Measurements from ENCODE around the gene VAV3. TPM values are rescaled to one million over a fixed set of nuclear protein-coding genes. Genes with fewer than 3 reads are reported as not detected.

VAV3 gene
- polyA plus RNA-seq, 1 donor (not counting 4 experiments of a cell fraction or from before 2014, with no cell fraction given), result 19.6 TPM

- H3K36me3 ChIP-seq (ENCODE audit: control insufficient read depth in 2 of 2, extremely low read depth in 1 of 2, insufficient read depth in 2 of 2, low read length in 2 of 2), result no peaks in the 10 kb centered on the region
- no peak for TF ChIP-seq EZH2 (IDR thresholded peaks at IDR 0.05; ENCODE audit: low read length)
- no peak for TF ChIP-seq CTCF (optimal IDR thresholded peaks at IDR 0.05 in 1 of 3, IDR thresholded peaks at IDR 0.05 in 1 of 3, conservative IDR thresholded peaks at IDR 0.05 in 1 of 3; ENCODE audit: extremely low read depth in 1 of 3, insufficient read depth in 2 of 3, low read length in 3 of 3)
- H3K27me3 ChIP-seq (ENCODE audit: control insufficient read depth, extremely low read depth, insufficient read depth, low read length), result no peaks in the 10 kb centered on the region
- no peaks in the 10 kb centered on the region for H3K9me1 ChIP-seq (ENCODE audit: control insufficient read depth, extremely low read depth, insufficient read depth, low read length)
- no peaks in the 10 kb centered on the region for H4K20me1 ChIP-seq (ENCODE audit: control insufficient read depth, extremely low read depth, insufficient read depth, low read length)
- no peak overlapping the region for H3K9ac ChIP-seq (ENCODE audit: control insufficient read depth, extremely low read depth, insufficient read depth, low read length)
- H2AFZ ChIP-seq (ENCODE audit: control insufficient read depth, low read length), result no peak overlapping the region
- FAIRE-seq (no peak), DNase-seq (ENCODE audit: low read depth, low spot score) (no peak)
- H3K4me2 ChIP-seq (ENCODE audit: control insufficient read depth, extremely low read depth, insufficient read depth, low read depth, low read length), result no peak overlapping the region
- no peak overlapping the region for H3K4me3 ChIP-seq (ENCODE audit: control insufficient read depth in 2 of 3, extremely low read depth in 1 of 3, insufficient read depth in 2 of 3, low read depth in 1 of 3, low read length in 3 of 3)
- H3K79me2 ChIP-seq (ENCODE audit: control insufficient read depth, insufficient read depth, low read length), result no peaks in the 10 kb centered on the region
- H3K4me1 ChIP-seq (ENCODE audit: control insufficient read depth, extremely low read depth, insufficient read depth, low read length), result no peaks in the 10 kb centered on the region
- no peak overlapping the region for H3K27ac ChIP-seq (ENCODE audit: control insufficient read depth, insufficient read depth, low read length)
- dilution Hi-C loops (cut with MboI; ENCODE audit: extremely low pct_ligation_motif_present, low sequenced_read_pairs), result no loop called here
- H3K9me3 ChIP-seq (ENCODE audit: control insufficient read depth, low read depth, low read length), result no peaks in the 10 kb centered on the region
These were observed 10.1 kb downstream of the VAV3 start for GRCh38 chr1:107954719-107955415.

- DNase-seq (ENCODE audit: low read depth, low spot score) (no peak), FAIRE-seq (no peak)
- no peak for TF ChIP-seq CTCF (optimal IDR thresholded peaks at IDR 0.05 in 1 of 3, IDR thresholded peaks at IDR 0.05 in 1 of 3, conservative IDR thresholded peaks at IDR 0.05 in 1 of 3; ENCODE audit: extremely low read depth in 1 of 3, insufficient read depth in 2 of 3, low read length in 3 of 3)
- TF ChIP-seq EZH2 (IDR thresholded peaks at IDR 0.05; ENCODE audit: low read length), result no peak
- no peak overlapping the region for H2AFZ ChIP-seq (ENCODE audit: control insufficient read depth, low read length)
- no peak overlapping the region for H3K4me3 ChIP-seq (ENCODE audit: control insufficient read depth in 2 of 3, extremely low read depth in 1 of 3, insufficient read depth in 2 of 3, low read depth in 1 of 3, low read length in 3 of 3)
- H3K36me3 ChIP-seq (ENCODE audit: control insufficient read depth in 2 of 2, extremely low read depth in 1 of 2, insufficient read depth in 2 of 2, low read length in 2 of 2), result no peaks in the 10 kb centered on the region
- dilution Hi-C loops (cut with MboI; ENCODE audit: extremely low pct_ligation_motif_present, low sequenced_read_pairs), result no loop called here
- H3K79me2 ChIP-seq (ENCODE audit: control insufficient read depth, insufficient read depth, low read length), result no peaks in the 10 kb centered on the region
- H3K4me1 ChIP-seq (ENCODE audit: control insufficient read depth, extremely low read depth, insufficient read depth, low read length), result no peaks in the 10 kb centered on the region
- H3K27me3 ChIP-seq (ENCODE audit: control insufficient read depth, extremely low read depth, insufficient read depth, low read length), result no peaks in the 10 kb centered on the region
- H3K9me3 ChIP-seq (ENCODE audit: control insufficient read depth, low read depth, low read length), result no peaks in the 10 kb centered on the region
- H3K9me1 ChIP-seq (ENCODE audit: control insufficient read depth, extremely low read depth, insufficient read depth, low read length), result no peaks in the 10 kb centered on the region
- no peak overlapping the region for H3K9ac ChIP-seq (ENCODE audit: control insufficient read depth, extremely low read depth, insufficient read depth, low read length)
- no peak overlapping the region for H3K27ac ChIP-seq (ENCODE audit: control insufficient read depth, insufficient read depth, low read length)
- H4K20me1 ChIP-seq (ENCODE audit: control insufficient read depth, extremely low read depth, insufficient read depth, low read length), result no peaks in the 10 kb centered on the region
- H3K4me2 ChIP-seq (ENCODE audit: control insufficient read depth, extremely low read depth, insufficient read depth, low read depth, low read length), result no peak overlapping the region
These were observed 10.9 kb downstream of the VAV3 start for GRCh38 chr1:107954126-107954525.
